Measurements from ENCODE around the gene HDAC10.

The HDAC10 gene

DNA sequence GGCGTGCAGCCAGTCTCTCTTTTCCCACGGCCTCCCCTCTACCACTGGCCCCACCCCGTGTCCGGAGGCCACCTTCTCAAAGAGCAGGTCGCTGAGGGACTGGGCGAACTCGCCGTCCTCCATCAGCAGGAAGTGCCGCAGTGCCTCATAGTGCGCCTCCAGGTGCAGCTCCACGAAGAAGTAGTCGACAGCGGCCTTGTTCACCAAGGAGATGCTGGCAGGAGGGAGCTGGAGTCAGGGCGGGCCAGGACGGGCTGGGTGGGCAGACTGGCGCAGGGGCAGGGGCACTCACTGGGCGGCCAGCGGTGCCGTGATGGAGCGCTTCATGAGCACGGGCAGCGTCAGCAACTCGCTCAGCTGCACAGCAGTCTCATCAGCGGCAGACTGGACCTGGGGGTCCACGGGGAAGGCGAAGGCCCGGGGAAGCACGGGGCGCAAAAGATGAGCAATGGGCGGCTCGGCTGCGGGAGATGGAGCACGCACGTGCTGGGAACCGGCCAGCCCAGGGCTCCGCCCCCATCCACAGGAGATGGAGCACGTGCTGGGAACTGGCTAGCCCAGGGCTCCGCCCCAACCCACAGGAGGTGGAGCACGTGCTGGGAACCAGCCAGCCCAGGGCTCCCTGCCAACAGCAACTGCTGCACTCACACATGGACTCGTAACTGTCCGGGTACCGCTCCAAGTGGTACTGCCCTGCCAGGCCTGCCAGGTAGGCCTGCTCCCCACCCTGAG is 31.9 kb downstream of the HDAC10 start:
- no peaks in the 10 kb centered on the region for H3K4me1 ChIP-seq (ENCODE audit: control insufficient read depth, insufficient read depth, low read length, unreplicated experiment)
- no peak overlapping the region for H3K27ac ChIP-seq (ENCODE audit: low read depth, low read length)
- H3K79me2 ChIP-seq (ENCODE audit: control insufficient read depth, insufficient read depth, low read length, unreplicated experiment): no peaks in the 10 kb centered on the region
- no peaks in the 10 kb centered on the region for H3K27me3 ChIP-seq (ENCODE audit: insufficient read depth, low read length)
- H3K4me3 ChIP-seq (ENCODE audit: low read depth, low read length): no peak overlapping the region
- peaks cover 6% of the 10 kb centered on the region; the same call in 1 of the 2 replicates for H3K36me3 ChIP-seq (ENCODE audit: insufficient read depth, low read length)
- no peak overlapping the region for H2AFZ ChIP-seq (ENCODE audit: low read length, unreplicated experiment)

DNA sequence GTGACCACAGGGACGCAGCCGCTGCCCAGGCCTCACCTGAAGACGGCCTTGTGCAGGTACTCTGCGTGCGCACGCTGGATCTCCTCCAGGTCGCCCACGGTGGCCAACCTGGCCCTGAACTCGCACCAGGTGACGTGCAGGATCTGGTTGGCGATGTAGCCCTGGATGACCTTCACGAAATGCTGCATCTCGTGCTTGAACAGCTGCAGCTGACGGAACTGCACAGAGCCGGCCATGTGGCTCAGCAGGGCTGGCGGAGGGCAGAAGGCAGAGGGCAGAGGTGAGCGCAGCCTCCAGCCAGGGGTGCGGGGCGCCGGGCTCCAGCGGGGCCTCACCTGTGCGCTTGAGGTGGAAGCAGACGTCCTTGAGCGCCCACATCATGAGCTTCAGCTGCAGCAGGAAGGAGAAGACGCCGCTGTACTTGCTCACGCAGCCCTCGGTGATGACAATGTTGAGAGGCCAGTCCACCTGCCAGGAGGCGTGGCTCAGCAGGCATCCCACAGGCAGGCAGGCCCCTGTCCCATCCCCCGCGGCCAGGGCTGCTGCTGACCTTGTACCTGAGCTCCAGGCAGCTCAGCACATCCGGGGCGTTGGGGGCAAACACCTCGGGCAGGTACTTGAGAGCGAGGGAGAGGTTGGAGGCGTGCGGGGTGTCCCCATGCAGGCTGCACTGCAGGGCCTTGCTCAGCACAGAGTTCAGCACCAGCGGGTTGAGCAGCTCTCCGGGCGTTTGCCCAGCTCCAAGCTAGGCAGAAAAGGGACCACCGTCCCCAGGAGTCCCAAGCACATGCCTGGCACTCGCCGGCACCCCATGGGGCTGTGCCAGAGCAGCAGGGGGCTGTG is 32.7 kb downstream of the HDAC10 start:
- no peak overlapping the region for H3K4me3 ChIP-seq (ENCODE audit: low read depth, low read length)
- no peak overlapping the region for H2AFZ ChIP-seq (ENCODE audit: low read length, unreplicated experiment)
- H3K79me2 ChIP-seq (ENCODE audit: control insufficient read depth, insufficient read depth, low read length, unreplicated experiment): no peaks in the 10 kb centered on the region
- no peaks in the 10 kb centered on the region for H3K27me3 ChIP-seq (ENCODE audit: insufficient read depth, low read length)
- H3K27ac ChIP-seq (ENCODE audit: low read depth, low read length): no peak overlapping the region
- H3K36me3 ChIP-seq (ENCODE audit: insufficient read depth, low read length): peaks cover 6% of the 10 kb centered on the region; the same call in 1 of the 2 replicates
- no peaks in the 10 kb centered on the region for H3K4me1 ChIP-seq (ENCODE audit: control insufficient read depth, insufficient read depth, low read length, unreplicated experiment)

DNA sequence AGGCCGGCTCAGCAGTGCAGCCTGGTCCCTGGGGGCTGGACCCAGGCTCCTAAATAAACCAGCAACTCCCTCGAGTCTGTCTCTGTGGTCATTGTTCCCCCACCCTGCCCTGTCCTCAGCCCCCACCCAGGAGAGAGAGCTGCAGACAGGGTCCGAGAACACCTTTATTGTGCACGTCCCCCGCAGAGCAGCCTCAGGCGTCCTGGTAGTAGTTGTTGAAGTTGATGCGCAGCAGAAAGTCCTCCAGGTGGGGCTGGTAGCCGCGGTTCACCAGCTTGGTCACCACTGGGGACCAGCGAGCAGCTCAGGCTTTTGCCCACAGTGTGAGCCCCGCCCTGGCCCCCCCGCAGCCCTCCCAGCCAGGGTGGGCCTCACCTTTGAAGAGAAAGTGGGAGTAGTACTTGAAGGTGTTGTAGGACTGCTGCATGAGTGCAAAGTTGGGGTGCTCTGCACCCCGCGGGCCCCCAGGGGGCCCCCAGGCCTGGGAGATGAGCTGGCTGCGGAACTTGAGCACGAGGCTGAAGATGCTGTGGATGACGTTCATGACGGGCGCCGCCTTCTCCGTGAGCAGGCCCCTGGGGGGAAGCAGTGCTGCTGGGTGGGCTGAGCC is 33.4 kb downstream of the HDAC10 start:
- no peaks in the 10 kb centered on the region for H3K4me1 ChIP-seq (ENCODE audit: control insufficient read depth, insufficient read depth, low read length, unreplicated experiment)
- H3K27me3 ChIP-seq (ENCODE audit: insufficient read depth, low read length): no peaks in the 10 kb centered on the region
- no peaks in the 10 kb centered on the region for H3K79me2 ChIP-seq (ENCODE audit: control insufficient read depth, insufficient read depth, low read length, unreplicated experiment)
- no peak overlapping the region for H2AFZ ChIP-seq (ENCODE audit: low read length, unreplicated experiment)
- H3K36me3 ChIP-seq (ENCODE audit: insufficient read depth, low read length): peaks cover 6% of the 10 kb centered on the region; the same call in 1 of the 2 replicates
- no peak overlapping the region for H3K4me3 ChIP-seq (ENCODE audit: low read depth, low read length)
- H3K27ac ChIP-seq (ENCODE audit: low read depth, low read length): no peak overlapping the region

DNA sequence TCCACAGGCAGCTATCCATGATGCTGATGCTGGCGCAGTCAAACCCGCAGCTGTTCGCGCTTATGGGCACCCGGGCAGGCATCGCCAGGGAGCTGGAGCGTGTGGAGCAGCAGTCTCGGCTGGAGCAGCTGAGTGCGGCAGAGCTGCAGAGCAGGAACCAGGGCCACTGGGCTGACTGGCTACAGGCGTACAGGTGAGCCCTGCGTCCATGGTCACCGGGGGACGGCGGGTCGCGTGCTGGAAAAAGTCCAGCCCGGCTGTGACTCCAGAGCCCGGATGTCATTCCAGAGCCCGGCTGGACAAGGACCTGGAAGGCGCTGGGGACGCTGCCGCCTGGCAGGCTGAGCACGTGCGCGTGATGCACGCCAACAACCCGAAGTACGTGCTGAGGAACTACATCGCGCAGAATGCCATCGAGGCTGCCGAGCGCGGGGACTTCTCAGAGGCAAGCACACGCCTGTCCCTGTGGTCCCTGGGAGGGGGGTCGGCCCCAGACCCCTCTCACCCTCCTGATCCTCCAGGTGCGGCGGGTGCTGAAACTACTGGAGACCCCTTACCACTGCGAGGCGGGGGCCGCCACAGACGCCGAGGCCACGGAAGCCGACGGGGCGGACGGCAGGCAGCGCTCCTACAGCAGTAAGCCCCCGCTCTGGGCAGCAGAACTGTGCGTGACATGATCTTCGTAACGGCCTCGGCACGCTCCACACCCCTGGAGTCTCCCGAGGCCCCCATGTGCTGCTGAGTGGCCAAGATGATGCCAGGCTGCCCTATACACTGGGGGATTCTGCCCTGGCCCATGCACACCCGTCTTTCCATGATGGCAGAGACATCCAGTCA is 34.2 kb downstream of the HDAC10 start:
- Histone ChIP-seq H3K36me3 (ENCODE audit: insufficient read depth, low read length) (peaks cover 6% of the 10 kb centered on the region; the same call in 1 of the 2 replicates), H3K27me3 (ENCODE audit: insufficient read depth, low read length) (no peaks in the 10 kb centered on the region), H3K4me1 (ENCODE audit: control insufficient read depth, insufficient read depth, low read length, unreplicated experiment) (no peaks in the 10 kb centered on the region), H3K79me2 (ENCODE audit: control insufficient read depth, insufficient read depth, low read length, unreplicated experiment) (no peaks in the 10 kb centered on the region), H3K4me3 (ENCODE audit: low read depth, low read length) (no peak overlapping the region), H3K27ac (ENCODE audit: low read depth, low read length) (no peak overlapping the region), H2AFZ (ENCODE audit: low read length, unreplicated experiment) (no peak overlapping the region)

DNA sequence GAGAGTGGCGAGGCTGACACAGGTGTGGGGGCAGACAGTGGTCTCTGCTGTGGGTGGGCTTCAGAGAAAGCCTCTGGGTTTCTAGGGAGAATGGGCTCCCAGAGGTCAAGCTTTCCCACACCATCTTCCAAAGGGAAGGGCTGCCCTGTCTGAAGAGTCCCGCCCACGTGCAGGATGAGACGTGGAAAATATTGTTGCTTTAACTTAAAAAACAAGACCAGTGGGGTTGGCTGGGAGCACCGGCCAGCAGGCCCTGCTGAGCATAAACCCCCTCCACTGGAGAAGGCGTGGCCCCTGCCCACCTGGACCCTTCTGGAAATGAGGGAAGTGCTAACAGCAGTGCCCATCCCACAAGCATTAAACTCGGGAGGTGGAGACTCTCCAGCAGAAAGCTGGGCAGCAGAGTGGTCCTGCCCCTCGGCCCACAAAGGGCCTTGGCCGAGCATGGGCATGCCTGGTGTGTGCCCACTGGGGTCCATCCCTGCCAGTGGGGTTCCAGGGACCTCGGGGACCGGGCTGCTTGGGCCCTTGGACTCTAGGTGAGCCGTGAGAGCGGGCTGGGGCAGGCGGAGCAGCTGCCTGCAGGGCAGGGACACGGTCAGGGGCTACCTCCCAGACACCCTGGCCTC is 34.9 kb downstream of the HDAC10 start:
- H3K27ac ChIP-seq (ENCODE audit: low read depth, low read length): no peak overlapping the region
- H3K4me3 ChIP-seq (ENCODE audit: low read depth, low read length): no peak overlapping the region

DNA sequence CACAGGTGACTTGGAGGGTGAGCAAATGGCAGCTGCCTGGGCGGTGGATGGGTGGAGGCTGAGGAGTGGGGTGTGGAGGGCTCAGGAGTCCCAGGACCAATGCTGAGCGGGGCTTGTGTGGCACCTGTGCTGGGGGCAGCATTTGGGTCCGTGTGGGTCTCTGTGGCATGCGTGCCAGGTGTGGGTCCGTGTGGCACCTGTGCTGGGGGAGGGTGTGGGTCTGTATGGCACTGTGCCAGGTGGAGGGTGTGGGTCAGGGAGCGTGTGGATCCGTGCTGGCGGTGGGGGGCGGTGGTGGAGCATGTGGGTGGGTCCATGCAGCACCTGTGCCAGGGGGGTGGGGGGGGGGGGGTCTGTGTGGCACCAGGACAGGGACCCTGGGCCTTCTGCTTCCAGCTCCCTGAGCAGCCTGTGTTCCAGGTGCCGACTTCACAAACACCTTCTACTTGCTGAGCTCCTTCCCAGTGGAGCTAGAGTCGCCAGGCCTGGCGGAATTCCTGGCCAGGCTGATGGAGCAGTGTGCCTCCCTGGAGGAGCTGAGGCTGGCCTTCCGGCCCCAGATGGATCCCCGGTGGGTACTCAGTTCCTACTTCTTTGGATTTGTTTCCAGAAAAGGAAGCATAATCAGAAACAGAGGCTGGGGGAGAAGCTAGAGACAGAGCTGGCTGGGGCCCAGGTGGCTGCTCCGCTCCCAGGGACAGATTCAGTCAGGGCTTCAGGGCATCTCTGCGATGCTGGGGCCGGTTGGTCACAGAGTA is 35.6 kb downstream of the HDAC10 start:
- H2AFZ ChIP-seq (ENCODE audit: low read length, unreplicated experiment): no peak overlapping the region
- H3K79me2 ChIP-seq (ENCODE audit: control insufficient read depth, insufficient read depth, low read length, unreplicated experiment): no peaks in the 10 kb centered on the region
- no peaks in the 10 kb centered on the region for H3K4me1 ChIP-seq (ENCODE audit: control insufficient read depth, insufficient read depth, low read length, unreplicated experiment)
- no peak overlapping the region for H3K27ac ChIP-seq (ENCODE audit: low read depth, low read length)
- no peak overlapping the region for H3K4me3 ChIP-seq (ENCODE audit: low read depth, low read length)
- no peaks in the 10 kb centered on the region for H3K36me3 ChIP-seq (ENCODE audit: insufficient read depth, low read length)
- no peaks in the 10 kb centered on the region for H3K27me3 ChIP-seq (ENCODE audit: insufficient read depth, low read length)

More for the DNA sequence above, 34.9 kb downstream of the HDAC10 start:
- Histone ChIP-seq H3K36me3 (ENCODE audit: insufficient read depth, low read length) (peaks cover 6% of the 10 kb centered on the region; the same call in 1 of the 2 replicates), H3K4me1 (ENCODE audit: control insufficient read depth, insufficient read depth, low read length, unreplicated experiment) (no peaks in the 10 kb centered on the region), H2AFZ (ENCODE audit: low read length, unreplicated experiment) (no peak overlapping the region), H3K79me2 (ENCODE audit: control insufficient read depth, insufficient read depth, low read length, unreplicated experiment) (no peaks in the 10 kb centered on the region), H3K27me3 (ENCODE audit: insufficient read depth, low read length) (no peaks in the 10 kb centered on the region)

DNA sequence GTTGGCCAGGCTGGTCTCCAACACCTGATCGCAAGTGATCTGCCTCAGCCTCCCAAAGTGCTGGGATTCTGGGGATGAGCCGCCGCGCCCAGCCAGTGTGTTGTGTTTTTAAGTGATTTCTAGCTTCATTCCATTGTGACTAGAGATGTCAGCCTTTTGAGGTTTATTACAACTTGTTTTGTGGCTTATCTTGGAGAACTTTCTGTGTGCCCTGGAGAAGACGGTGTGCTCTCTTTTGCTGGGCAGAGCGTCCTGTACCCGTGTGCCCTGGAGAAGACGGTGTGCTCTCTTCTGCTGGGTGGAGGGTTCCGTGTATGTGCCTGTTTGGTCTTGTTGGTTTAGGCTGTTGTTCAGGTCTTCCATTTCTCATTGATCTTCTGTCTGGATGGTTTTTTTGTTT is 37.8 kb downstream of the HDAC10 start:
- Histone ChIP-seq H2AFZ (ENCODE audit: low read length, unreplicated experiment) (no peak overlapping the region), H3K4me3 (ENCODE audit: low read depth, low read length) (no peak overlapping the region), H3K27ac (ENCODE audit: low read depth, low read length) (no peak overlapping the region), H3K27me3 (ENCODE audit: insufficient read depth, low read length) (no peaks in the 10 kb centered on the region), H3K79me2 (ENCODE audit: control insufficient read depth, insufficient read depth, low read length, unreplicated experiment) (no peaks in the 10 kb centered on the region), H3K4me1 (ENCODE audit: control insufficient read depth, insufficient read depth, low read length, unreplicated experiment) (no peaks in the 10 kb centered on the region), H3K36me3 (ENCODE audit: insufficient read depth, low read length) (no peaks in the 10 kb centered on the region)

DNA sequence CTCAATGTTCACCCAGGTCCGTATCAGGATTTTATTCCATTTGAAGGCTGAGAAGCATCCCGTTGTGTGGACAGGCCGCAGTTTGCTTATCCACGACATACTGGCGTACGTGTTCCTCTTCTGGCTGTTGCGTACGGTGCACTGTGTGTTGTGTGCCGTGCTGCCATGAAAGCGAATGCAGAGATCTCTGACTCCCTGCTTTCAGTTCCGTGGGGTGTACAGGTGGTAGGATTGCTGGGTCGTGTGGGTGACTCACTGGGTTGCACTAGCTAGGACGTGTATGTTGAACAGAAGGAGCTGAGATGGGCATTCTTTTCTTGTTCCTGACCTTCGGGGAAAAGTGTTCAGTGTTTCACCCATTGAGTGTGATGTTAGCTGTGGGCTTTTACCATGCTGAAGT is 39.9 kb downstream of the HDAC10 start:
- no peak overlapping the region for H2AFZ ChIP-seq (ENCODE audit: low read length, unreplicated experiment)
- H3K4me1 ChIP-seq (ENCODE audit: control insufficient read depth, insufficient read depth, low read length, unreplicated experiment): no peaks in the 10 kb centered on the region
- no peaks in the 10 kb centered on the region for H3K36me3 ChIP-seq (ENCODE audit: insufficient read depth, low read length)
- H3K27ac ChIP-seq (ENCODE audit: low read depth, low read length): no peak overlapping the region
- H3K4me3 ChIP-seq (ENCODE audit: low read depth, low read length): no peak overlapping the region
- no peaks in the 10 kb centered on the region for H3K79me2 ChIP-seq (ENCODE audit: control insufficient read depth, insufficient read depth, low read length, unreplicated experiment)
- H3K27me3 ChIP-seq (ENCODE audit: insufficient read depth, low read length): no peaks in the 10 kb centered on the region

DNA sequence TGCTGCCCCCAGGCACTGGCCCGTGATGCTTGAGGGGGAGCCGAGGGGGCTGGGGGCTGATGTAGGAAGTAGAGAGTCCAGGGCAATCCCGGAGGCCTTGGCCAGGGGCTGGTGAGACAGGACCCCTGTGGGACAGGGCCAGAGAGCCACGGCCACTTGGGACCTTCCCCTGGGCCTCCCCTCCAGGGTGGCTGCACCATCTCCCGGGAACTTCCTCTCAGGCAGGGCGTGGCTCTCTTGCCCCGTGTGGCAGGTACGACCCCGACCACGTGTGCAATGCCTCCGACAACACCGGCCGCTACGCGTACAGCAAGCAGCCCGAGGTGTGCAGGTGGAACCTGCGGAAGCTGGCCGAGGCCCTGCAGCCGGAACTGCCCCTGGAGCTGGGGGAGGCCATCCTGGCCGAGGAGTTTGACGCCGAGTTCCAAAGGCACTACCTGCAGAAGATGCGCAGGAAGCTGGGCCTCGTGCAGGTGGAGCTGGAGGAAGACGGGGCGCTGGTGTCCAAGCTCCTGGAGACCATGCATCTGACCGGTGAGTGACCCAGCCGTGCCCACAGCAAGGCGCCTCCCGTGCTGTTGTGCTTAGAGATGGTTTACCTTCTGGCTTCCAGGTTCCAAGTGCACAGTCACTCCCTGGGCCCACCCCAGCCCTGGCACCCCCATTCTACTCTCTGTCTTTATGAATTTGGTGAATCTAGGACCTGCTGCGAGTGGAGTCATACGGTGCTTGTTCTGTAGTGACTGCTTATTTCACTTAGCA is 40.5 kb downstream of the HDAC10 start:
- Histone ChIP-seq H3K27ac (ENCODE audit: low read depth, low read length) (no peak overlapping the region), H3K4me3 (ENCODE audit: low read depth, low read length) (no peak overlapping the region), H3K36me3 (ENCODE audit: insufficient read depth, low read length) (no peaks in the 10 kb centered on the region), H3K4me1 (ENCODE audit: control insufficient read depth, insufficient read depth, low read length, unreplicated experiment) (no peaks in the 10 kb centered on the region), H3K79me2 (ENCODE audit: control insufficient read depth, insufficient read depth, low read length, unreplicated experiment) (no peaks in the 10 kb centered on the region), H3K27me3 (ENCODE audit: insufficient read depth, low read length) (no peaks in the 10 kb centered on the region), H2AFZ (ENCODE audit: low read length, unreplicated experiment) (no peak overlapping the region)

Measured in ACC112 (cell line).